Kidney tubule cell (primary cell): Measurements from ENCODE around the gene SPACA9.

ENCODE experiments used
- DNase-seq: peaks from one replicate; pipeline ENCODE4 v3.0.0-alpha.2; 2018; ENCODE audit warnings: low spot score

The SPACA9 gene

DNA sequence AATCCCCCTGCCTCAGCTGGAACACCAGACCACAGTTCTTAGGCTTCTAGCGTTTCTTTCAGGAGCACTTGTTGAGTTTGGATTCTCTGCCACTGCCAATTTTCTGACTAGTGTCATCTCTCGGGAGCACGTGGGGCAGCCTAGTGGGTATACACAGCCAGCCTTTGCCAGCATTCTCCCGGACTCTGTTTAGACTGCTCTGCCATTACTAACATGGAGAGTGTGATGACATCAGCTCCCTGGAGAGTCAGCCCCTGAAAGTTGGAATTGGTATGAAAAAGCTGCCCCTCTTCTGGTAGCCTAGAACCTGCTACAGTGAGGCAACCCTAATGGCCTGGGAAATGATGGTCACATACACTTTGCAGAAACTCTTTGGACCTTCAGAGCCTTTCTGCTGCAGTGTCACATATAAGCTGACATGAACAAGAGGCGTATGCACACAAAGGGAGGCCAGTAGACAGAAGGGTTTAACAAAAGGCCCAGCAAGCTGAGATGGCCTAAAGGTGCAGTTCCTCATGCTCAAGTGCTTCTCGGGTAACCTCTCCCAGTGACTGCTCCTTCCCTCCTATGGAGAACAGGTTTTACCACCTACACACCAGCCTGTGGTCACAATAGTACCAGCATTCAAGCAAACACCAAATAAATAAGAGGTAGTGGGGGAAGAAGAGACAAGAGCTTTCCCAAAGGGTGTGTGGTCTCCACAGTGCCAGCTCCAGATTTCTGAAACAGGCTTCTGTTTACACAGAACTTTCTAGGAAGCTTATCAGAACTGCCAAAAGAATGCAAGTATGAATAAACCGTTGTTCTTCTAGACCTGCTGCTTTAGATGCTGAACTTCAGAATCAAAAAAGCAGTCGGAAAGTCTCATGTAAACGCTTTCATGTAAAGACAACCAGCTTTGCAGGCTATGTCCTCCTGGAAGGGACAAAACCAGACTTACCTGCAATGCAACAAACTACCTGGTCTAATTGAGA lies 16.5 kb downstream of the SPACA9 start:
- DNase-seq: no peak

DNA sequence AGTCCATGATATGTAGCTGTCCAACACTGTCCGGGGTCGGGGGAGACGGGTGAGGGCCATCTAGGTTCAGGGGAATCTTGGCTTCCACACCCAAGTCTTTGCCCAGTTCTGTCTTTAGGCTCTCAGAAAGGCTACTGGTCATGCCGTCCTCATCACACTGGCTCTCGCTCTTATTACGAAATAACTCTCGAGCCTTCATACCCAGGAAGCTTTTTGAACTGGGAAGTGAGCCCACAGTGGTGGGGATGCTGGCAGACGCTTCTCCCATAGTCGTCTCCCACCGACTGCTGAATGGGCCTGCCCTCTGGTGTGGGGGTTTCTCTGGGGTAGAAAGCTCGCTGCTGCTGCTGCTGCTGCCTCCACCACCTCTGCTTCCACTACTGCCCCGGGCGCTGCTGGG lies 17.6 kb downstream of the SPACA9 start:
- DNase-seq: no peak

DNA sequence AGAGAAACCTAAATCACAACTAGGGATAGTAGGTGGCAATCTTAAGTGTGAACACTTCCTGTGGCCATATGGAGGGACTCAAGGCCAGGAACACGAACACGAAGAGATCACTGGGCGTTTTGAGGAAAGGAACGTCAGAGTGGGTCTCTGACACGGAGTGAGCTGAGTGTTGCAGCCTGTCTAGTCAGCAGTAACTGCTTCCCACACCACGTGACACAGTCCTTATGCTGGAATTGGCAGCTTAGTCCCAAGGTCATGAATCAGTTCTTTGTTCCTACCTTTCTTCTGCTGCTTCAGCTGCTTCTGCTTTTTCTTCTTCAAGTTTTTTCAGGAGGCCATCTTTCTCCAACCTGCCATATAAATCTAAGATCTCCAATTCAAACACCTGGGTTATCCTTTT lies 18.2 kb downstream of the SPACA9 start:
- no peak for DNase-seq

DNA sequence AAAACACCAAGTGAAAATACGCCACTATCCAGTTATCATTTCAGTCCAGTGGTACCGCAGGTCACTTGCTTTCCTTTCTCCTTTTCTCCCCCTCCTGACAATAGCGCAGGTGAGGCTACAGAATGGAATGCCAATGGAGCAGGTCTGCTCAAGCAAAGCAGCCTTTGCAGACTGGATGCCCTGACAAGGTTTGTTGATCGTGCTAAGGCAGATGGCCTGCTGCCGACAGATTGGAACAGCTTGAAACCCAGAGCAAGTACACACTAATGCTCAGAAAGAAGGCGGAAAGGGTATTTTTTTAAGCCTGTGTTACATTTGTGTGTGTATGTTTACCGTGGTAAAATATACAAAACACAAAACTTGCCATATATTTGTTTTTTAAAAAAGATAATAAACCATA lies 19.4 kb downstream of the SPACA9 start:
- no peak for DNase-seq

DNA sequence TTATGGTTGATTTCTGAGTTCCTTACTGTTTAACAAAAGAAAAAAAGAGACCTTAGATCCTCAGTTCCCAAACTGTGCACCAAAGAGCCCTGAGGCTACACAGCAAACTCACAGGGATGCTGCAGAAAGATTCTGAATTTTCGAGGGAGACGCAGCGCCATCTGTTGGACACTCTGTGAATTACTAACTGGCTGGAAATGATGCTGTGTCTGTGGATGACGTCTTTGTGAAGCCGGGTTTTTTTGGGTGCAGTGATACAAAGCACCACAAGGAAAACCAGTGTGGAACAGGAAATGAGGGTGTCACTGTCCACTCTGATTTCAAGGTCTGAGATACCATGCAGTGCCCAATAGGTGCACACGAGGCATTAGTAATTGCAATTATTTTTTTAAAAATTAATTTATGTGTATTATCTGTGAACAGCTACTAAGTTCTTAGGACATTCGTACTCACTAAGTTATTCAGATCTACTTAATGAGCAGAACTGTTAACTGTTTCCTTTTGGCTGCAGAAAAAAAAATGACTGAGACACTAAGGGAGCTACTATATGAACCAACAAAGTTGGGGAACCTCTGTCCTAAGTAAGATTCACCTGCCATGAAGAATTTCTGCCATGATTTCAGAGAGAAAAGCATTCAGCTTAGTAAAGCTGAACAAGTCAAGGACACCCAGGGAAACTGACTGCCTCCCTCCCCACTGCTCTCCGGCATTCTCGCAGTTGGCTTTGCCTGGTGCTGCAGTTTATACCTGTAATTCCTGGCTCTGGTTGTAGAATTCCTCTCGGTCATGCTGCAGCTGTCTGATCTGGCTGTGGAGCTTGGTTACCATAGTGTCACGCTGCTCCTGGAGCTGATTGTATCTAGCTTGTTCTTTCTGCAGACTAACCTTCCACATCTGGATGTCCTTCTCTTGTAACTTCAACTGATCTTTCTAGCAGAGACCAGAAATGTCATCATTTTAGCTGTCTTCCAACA lies 23.4 kb downstream of the SPACA9 start:
- DNase-seq: peak; percentile 80

DNA sequence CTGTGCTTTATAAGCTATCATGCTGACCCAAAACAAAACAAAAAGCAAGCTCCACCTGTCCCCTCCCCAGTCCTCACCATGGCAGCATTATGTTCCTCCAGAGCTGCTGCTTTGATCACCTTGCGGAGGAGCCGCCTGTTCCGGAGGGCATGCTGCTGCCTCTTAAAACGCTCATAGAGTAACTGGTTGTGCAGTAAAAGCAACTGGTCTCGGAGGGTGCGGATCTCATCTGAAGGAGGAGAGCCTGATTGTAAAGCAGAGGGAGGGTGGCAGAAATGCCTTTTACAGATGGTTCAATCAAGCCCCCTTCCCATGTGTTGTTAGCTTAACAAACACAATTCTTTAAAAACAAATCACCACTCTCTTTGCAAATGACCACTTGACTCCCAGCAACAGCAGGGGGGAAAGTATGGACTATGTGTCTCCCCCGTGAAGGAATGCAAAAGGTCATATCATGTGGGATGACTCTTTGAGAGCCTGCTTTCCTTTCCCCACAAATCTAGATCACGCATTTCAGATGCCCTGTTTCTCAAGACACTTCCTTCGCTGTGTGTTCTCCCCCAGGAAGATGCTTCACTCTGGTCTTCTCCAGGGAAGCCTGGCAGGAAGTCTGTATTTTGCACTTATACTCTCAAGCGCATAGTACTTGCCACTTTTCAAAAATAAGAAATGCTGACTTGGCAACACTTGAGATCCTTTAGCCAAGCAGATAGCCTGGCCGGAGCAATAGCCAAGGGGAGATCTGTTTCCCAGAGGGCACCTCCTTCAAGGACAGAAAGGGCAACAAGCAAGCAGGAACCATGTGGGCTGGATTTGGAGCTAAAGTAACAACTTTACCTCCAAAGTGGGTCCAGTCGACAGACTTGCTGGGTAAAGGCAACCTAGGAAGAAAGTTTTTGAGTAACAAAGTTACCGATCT lies 25.1 kb downstream of the SPACA9 start:
- no peak for DNase-seq

DNA sequence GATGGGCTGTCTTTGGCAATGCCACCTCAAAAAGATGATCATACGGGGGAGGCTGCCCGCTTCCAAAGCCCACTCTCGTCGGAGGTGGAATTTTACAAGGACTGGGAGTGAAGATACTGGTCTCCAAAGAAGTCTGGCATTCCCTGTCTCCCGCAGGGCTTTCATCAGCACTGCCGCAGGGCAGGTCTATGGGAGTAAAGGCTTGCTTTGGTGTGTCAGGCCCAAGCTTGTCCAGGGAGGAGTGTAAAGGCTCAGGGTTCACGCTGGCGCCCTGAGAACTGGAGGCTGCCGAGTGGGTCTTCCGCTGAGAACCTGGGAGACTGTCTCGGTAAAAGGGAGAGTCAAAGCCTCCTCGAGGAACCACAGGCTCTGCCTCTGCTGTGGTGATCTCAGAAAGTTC lies 27.0 kb downstream of the SPACA9 start:
- DNase-seq: no peak

DNA sequence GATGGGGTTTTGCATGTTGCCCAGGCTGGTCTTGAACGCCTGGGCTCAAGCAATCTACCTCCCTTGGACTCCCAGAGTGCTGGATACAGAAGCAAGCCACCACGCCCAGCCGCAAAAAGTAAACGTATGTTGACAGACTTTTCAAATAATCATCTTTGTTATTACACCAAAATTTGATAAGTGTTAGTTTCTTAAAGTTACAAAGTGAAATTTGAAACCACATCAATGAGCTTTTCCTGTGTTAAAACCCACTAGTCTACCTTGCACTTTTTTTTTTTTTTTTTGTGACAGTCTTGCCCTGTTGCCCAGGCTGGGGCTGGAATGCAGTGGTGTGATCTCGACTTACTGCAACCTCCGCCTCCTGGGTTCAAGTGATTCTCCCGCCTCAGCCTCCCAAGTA lies 29.9 kb downstream of the SPACA9 start:
- DNase-seq: no peak

DNA sequence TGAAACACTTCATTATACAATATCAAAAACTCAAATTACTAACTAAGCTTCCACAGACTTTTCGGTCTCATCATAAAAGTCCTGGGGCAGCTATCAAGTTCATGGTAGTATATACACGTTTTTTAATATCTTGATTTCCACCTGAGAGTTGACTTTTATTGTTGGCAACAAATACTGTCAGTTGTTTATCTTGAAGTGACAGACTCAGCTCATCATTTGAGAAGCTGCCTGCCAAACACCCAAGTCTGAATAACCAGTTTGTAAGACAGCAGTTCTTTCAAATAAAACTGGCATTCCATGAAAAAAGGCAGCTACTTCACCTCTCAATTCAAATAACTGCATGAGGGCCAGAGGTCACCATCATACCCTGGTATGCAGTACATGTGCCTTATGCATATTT lies 30.6 kb downstream of the SPACA9 start:
- no peak for DNase-seq

DNA sequence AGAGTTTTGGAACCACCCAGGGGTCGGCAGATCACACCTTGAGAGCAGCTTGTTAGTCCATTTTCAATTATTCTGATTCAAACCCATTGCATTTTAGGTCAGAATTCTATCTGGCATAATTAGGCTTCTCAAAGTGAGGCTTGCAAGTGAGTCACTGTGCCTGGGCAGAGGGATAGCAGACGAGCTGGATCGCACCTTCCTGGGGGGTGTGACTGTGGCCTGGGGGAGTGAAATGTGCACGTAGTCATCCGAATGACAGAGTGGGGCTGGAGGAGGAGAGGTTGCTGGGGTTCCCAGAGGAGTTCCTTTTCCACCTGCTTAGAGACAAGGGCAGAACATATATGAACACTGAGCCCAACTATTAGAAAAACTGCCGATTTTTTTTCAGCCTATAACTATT lies 31.7 kb downstream of the SPACA9 start:
- peak; percentile 10 for DNase-seq

DNA sequence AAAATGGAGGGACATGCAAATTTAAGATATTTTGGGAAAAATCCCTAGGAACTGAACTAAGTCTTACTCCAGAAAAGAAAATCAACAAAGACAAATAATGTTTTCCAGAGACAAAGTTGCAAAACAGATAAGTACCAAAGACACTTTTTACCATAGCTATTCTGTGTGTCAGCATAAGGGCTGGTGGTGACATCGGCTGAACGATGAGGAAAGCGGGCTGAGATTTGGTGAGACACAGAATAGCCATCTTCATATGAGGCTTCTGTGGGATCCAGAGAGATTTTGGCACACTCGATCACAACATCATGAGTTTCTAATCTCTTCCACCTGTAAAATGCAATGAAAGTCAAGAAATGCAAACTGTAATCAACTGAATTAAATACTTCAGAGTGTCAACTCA lies 33.4 kb downstream of the SPACA9 start:
- no peak for DNase-seq

DNA sequence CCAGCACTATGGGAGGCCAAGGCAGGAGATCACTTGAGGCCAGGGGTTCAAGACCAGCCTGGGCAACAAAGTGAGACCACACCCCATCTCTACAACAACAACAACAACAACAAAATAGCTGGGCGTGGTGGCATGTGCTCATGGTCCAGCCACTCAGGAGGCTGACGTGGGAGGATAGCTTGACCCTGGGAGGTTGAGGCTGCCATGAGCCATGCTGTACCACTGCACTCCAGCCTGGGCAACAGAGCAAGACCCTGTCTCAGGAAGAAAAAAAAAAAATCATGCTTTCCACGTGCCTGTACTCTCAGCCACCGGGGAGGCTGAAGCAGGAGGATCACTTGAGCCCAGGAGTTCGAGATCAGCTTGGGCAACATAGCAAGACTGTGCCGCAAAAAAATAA lies 36.2 kb downstream of the SPACA9 start:
- DNase-seq: no peak

DNA sequence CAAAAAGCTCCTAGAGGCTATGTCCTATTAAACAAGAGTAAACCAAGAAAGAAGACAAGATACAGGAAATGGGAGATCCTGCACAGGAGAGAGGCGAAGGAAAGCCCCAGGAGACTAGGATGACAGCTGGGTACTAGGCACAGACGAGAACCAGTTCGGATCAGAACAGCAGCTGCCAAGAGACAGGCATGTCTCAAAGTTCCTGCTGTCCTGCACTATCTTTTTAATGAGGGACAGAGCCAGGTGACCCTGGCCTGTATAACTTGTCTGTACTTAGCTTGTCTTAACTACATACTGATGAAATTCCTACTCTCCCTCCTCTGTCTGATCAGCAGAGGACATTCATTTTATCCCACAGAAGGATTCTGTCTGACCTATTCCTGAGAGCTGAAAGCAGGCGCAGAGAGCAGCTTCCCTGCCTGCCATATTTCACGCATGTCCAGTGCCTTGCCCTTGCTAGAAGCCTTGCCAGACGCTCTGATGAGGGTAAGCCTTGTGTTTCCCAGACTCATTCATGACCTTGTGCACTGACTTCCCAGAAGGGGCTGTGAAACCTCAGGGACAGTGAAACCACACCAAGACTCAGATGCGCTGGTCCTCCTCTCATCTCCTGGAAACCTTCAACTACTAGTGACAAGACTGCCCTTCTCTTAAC lies 41.0 kb downstream of the SPACA9 start:
- no peak for DNase-seq

DNA sequence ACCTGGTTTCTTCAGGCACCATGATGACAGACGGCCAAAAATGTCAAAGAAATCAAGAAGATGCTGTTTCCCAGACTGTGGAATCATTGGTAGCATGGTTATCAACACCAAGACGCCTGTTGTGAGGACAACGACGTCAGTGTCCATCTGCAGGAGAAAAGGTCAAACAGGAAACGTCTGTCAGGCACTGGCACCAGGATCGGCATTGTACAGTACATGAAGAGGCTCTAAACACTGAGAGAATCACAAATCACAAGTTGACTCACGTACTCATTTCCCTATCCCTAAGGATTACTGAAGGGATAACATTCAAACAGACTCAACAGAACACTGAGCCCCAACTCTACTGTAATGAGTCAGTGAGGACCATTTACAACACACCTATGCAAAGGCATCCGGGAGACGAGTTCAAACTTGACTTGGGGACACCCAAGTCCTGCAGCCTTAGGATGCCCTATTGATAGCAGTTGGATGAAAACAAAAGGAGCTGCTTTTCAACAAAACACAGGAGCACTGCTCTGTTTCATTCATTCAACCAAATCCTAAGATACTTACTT lies 44.7 kb downstream of the SPACA9 start:
- DNase-seq: no peak

DNA sequence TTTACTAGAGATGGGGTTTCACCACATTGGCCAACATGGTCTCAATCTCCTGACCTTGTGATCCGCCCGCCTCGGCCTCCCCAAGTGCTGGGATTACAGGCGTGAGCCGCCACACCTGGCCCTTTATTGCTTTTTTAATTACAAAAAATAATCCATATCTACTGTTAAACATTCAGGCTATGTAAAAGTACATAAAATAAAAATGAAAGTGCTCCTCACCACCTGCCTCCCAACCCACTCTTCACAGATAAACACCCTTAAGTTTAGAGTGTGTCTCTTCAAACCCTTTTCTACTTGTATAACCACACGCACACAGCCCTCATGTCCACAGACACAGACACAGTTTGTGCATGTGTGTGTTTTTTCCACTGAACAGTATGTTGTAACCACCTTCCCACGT lies 49.0 kb downstream of the SPACA9 start:
- no peak for DNase-seq

DNA sequence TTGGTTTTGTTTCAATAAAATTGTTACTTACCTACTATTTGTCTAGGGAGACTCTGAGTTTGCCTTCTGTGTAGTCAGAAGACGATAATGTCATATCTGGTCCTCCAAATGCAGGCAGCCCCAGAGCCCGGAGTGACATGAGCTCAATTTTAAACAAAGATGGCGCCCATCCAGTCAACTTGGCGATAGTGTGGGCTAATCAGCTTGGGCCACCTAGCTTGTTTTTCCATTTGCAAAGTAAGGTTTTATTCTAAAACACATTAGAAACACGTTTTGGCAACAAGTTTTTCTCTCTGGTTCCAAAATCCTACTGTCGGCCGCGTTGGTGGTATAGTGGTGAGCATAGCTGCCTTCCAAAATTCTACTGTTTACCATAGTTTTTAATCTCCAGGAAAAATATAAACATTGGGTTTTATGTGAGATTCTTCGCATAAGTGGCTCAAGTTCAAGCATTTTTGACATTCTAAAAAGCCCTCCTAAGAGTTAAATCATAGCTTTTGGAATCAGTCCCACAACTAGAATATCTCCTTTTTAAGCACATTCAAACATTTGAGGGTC lies 52.6 kb downstream of the SPACA9 start:
- DNase-seq: no peak

DNA sequence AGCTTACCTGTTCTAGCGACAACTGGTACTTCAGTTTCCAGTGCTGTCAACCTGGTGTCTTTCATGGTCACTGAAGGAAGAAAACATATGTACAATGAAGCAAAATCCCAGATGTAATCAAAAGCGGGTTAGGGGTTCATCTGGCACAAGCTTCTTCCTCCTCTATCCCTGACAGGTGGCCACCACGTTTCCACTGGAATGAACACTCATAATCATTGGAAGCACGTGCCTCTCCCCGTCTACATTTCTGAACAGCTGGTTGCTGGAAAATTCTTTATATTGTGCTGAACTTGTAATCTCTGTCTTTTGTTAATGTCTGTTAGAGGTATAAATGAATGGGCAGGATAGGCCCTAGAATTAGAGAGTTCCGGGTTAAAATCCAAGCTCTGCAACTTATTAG lies 56.3 kb downstream of the SPACA9 start:
- no peak for DNase-seq

DNA sequence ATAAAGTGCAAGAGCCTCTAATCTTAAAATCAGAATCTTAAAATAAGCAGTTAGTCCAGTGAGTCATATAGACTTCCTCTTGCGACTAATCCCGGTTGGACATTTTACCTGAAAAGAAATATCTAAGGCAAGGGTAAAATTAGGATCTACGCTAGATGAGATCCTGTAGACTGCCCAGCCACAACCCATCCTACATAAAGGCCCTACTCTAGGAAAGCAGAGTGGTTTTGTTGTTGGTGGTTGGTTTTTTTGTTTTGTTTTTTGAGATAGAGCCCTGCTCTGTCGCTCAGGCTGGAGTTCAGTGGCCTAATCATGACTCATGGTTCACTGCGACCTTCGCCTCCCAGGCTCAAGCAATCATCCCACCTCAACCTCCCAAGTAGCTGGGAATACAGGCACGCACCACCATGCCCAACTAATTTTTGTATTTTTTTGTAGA lies 58.8 kb downstream of the SPACA9 start:
- DNase-seq: peak; percentile 6

DNA sequence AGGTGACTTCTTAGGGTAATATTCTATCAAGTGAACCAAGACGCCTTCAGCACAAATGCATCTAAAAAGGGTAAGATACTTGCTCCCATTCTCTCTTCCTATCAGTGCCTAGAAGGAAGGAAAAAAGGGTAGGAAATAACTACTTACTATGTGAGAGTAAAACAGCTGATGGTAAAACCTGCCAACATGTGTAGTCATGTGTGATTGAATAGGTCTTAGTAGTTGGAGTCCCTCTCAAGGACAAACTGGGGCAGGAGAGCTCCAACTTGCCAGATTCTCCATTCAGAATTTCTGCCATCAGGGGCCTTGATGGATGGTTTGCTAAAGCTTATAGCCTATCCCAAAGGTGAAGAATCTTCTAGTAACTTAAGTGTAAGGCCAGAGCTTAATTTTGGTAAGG lies 60.5 kb downstream of the SPACA9 start:
- no peak for DNase-seq
